Left kidney (tissue), 2 donors: ENCODE data around the gene TMEM86B. TPM values are rescaled to one million over a fixed set of nuclear protein-coding genes. Genes with fewer than 3 reads are reported as not detected.
"Not testable (repeated sequence)": the region's sequence is repeated elsewhere in the genome, so short reads cannot be mapped to it uniquely, and the experiment has no call there.

ENCODE experiments used
- DNase-seq: peaks from one replicate; pipeline ENCODE4 v3.0.0-alpha.2; 2013
- polyA plus RNA-seq: library from polyadenylated mRNA; unstranded; fragments of 120-200 nt; gene quantifications from one replicate; pipeline ENCODE4 v1.2.1, GENCODE V29; 2013; ENCODE audit not compliant: insufficient read length

Gene TMEM86B
- polyA plus RNA-seq, 1 donor: 2.8 TPM

GRCh38 chr19:55242517-55242916, 14.0 kb upstream of the TMEM86B start:
- no peak for DNase-seq

- DNase-seq: no peak
Measured at GRCh38 chr19:55241935-55242464, 13.4 kb upstream of the TMEM86B start.

DNA sequence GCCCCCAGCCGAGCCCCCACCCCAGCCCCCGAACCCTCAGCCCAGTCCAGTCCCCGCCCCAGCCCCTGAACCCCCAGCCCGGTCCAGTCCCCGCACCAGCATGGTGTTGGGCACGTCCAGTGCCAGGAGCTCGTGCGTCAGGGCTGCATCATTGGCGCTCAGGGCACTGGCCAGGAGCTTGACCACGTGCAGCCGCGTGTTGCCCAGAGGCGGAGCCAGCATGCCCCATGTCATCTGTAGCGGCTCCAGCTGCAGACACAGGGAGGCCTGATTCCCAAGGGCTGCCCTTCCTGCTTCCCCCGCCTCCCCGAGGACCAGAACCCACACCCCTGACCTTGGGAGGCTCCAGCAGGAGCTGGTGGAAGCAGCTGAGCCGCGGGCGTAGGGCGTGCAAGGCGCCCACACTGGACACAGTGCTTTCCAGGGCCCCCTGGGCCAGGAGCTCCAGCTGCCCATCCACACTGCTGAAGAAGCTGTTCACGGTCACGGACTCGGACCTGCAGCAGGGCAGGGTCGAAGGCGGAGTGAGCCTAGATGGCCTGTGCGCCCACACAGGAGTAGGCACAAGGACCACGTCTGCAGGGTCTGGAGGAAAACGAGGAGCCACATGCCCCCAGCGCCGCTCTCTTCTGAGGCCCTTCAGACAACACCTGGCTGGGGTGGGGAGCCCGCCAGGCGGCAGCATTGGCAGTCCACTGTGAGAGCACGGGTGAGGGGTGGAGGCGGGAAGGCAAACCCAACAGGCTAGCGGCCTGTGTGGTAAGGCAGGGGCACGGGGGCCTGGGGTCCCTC, 12.8 kb upstream of the TMEM86B start:
- DNase-seq: no peak

- DNase-seq: no peak
Measured at GRCh38 chr19:55240713-55241020, 12.1 kb upstream of the TMEM86B start.

DNA sequence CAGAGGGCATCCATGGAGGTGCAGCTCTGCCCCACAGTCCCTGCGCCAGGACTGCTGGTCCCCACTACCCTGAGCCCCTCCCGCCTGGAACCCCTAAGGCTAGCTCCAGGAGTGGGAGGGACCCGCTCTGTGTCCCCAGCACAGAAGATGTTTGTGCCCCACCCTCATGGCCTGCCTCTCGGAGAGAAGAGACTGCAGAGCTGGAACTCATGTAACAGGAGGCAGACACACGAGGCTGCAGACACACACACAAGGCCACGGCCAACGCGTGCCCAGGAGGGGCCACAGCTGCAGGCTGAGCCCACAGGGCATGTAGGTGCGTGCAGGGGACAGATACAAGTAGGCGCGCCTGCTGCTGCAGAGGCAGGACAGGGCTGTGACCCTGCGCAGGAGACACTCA, 10.4 kb upstream of the TMEM86B start:
- no peak for DNase-seq

DNA sequence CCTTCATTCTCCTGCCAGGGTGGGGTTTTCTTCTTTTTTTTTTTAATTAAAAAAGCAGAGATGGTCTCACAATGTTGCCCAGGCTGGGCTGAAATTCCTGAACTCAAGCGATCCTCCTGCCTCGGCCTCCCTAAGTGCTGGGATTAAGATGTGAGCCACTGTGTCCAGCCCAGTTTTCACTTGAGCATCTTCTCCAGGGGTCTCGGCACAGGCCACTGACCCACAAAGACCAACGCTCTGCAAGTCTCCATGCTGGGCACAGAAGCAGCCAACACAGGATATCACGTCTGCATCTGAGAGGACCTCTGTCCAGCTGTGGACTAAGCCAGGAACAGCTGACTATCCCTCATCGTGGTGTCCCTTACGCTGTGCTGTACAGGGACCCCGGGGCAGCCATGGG, 9.5 kb upstream of the TMEM86B start:
- no peak for DNase-seq

DNA sequence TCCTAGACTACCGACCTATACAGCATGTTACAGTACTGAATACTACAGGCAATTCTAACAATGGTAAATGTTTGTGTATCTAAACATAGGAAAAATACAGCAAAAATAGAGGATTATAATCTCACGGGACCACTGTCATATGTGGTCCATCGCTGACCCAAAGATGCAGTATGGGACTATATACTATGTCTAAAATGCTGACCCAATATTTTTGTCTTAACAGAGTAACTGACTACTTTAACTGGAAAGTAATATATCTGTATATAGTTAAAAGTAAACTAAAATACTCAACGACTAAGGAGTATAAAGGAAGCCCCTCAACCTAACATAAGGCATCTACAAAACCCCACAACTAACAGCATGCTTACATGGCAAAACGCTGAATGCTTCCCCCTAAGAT, 4.4 kb upstream of the TMEM86B start:
- no peak for DNase-seq

DNA sequence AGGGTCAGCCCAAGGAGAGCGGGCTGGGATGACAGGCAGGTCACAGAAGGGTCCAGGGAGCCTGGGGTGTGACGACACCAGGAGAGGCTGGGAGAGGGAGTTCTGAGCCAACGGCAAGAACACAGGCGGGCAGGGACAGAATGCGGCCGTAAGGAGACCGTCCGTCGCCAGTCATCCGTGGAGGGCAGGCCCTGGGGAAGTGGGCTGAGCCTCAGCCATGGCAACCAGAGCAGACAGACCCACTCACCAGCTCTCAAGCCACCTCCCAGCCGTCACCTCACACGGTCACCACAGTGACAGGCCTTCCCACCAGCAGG, 3.7 kb upstream of the TMEM86B start:
- no peak for DNase-seq

DNA sequence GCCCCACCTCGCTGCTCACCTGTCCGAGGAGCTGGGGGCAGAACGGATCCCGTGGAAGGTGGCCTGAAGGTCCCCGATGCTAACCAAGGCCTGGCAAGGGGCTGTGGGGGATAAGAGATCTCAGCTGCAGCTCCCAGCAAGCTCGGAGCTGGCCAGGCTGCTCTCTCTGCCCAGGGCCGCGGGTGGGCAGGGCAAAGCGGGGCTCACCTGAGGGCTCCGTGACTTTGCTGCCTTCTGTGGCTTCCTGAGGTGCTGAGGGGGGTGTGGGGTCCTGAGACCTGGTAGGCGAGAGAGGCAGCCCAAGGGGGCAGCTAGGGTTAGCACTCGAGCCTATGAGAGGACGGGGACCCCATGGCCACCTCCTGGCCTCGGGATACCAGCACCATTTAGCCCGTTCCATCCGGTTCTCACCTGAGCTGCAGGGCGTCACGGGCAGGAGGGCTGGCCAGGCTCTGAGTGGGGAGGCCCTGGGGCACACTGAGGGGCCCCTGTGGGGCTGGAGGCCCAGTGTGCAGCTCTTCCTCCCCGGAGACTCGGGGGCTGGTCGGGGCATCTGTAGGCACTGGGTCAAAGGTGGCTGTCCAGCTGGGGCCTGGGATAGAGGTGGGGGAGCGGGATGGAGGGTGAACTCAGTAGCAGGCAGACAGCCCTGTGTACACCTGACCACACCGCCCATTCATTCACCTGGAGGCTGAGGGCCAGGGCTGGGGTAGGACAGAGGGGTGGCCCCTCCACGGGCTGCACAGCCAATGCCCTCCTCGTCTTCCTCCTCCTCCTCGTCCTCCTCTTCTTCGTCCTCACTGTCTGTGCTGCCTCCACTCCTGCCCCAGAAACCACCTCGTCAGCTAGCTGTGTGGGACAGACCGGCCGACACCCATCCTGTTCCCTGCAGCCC, 3.1 kb upstream of the TMEM86B start:
- no peak for DNase-seq

GRCh38 chr19:55230780-55231179, 2.2 kb upstream of the TMEM86B start:
- no peak for DNase-seq

DNA sequence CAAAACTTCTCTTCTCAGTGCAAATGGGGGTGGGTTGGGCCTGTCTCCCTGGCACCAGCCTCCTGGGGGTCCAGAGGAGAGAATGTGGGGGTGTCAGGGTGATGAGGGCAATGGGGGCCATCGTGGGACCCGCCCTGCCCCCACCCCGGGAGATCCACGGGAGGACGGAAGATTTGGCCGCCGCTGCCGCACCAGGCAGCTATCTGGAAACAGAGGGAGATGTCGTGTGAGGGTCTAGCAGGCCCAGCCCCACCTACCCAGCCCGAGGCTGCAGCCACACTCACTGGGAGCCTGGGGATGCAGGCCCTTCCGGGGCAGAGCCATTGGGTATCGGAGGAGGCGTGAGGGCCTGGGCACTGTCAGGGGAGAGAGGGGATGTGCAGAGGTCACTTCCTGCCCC, 1.8 kb upstream of the TMEM86B start:
- no peak for DNase-seq

- DNase-seq: no peak
Measured at GRCh38 chr19:55229789-55230182, 1.2 kb upstream of the TMEM86B start.

- DNase-seq: no peak
Measured at GRCh38 chr19:55229145-55229788, 704 bp upstream of the TMEM86B start.

DNA sequence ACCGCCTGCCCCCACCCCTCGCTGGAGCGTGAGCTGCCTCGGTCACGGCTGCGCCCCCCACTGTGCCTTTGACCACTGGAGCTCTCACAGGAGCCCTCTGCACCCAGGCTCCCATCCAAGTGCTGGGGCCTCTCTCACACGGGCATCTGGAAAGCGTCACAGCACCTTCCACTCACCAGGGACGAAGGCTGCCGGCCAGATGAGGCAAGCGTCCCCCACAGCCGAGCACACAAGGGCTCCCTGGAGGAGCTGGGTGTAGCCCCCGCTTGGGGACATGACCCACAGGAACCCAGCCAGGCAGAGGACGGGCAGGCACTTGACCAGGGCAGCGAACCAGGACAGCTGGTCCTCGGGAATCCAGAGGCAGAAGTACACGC, 560 bp downstream of the TMEM86B start:
- DNase-seq: no peak

DNA sequence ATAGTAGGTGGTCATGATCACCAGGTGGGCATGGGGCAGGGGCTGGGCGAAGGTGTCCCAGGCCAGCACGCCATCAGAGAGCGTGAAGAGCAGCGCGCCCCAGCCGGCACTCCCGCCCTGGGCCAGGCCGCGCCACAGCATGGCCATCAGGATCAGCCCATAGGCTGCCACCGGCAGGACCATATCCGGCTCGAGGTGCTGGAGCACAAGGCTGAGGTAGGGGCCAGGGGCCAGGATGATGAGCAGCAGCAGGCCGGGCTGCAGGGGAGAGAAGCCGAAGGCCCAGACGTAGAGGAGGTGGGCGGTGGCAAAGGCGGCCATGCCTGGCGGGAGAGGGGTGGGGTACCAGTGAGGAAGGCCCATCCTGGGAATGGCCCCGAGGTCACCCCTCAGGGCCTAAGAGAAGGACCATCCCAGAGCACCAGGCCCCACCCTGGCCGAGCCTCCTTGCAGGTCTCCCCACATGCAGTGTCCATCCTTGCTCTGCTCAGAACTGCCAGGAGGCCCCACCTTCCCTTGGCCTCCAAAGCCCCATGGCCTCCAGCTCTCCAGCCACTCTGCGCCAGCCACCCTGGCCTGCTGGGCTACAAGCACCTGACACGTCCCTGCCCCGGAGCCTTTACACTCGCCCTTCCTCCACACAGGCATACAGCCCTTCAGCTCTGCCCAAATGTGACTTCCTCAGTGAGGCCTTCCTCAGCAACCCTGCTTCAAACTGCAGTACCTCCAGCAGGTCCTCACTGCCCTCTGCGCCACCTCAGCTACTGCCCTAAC, 1.1 kb downstream of the TMEM86B start:
- DNase-seq: no peak

DNA sequence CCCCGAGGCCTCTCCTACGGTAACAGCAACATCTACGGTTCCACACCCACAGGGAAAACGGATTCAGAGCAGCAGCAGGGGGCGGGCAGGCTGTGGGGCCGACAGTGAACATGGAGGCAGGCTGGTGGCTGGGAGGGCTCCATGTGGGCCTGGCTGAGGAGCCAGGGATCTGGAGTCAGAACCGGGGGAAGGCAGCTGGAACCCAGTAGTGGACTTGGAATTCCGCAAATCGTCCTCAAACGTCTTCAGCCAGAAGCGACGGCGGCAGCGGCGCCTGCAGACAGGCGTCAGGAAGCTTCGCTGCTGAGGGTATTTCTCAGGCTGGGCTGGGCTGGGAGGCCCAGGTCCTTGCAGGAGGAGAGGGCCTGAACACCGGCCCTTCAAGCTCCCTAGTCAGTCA, 1.8 kb downstream of the TMEM86B start:
- no peak for DNase-seq

DNA sequence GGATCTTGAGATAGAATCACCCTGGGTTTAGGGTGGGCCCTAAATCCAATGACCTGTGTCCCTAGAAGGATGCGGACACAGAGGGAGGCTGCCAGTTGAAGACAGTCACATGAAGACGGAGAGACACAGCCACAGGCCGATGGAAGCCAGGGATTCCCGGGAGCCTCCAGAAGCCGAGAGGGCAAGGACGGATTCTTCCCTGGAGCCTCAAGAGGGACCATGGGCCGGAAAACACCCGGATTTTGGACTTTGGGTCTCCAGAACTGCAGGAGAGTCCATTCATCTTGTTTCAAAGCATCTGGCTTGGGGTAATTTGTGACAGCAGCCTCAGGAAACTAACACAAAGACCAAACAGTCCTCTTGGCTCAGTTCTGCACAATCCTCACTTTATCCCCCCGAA, 2.3 kb downstream of the TMEM86B start:
- no peak for DNase-seq

- no peak for DNase-seq
Measured at GRCh38 chr19:55225415-55225958, 3.1 kb downstream of the TMEM86B start.

- DNase-seq: not testable (repeated sequence)
Measured at GRCh38 chr19:55224679-55225414, 3.7 kb downstream of the TMEM86B start.

DNA sequence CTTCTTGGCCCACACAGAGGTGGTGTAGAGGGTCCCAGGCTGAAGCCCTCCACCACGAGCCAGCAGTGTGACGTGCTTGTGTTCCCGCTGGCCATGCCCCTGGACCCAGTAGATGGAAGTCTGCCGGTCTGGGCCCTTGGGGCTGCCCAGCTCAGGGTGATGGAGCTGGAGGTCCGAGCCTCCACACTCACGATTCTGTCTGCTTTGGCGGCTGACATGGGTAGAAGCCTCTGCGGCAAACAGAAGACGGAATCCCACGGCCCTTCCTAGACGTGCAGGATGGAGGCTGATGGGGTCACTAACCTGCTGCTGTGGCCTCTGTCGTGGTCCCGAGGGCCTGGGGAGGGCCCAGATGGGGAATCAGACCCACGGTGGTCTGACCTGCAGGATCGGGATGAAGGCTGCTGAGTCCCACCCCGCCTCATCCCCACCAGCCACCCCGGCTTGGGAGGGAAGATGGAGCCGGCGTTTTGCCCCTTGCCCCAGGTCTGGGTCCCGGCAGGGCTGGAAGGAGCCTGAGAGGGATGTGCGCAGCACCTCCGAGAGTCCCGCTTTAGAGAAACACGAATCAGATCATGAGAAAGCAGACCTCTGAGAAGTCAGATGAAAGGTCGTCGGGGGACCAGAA, 4.4 kb downstream of the TMEM86B start:
- DNase-seq: no peak
